Uterus (tissue), 2 donors: ENCODE data around the gene PRKG1.

ENCODE experiments used
- POLR2A ChIP-seq, 2 donors: fragments of 450-650 bp; IDR thresholded peaks; one replicate each; pipeline ENCODE4 v1.6.1; 2016; ENCODE audit warnings: antibody characterized with exemption in 2 of 2, mild to moderate bottlenecking in 1 of 2, moderate library complexity in 1 of 2
- TF ChIP-seq, protein P1 (sequence below), 4 experiments: fragments of 200-600 bp in 2 of 4; fragments of 450-650 bp in 2 of 4; sonication (generic) in 2 of 4; IDR thresholded peaks; one replicate each; pipeline ENCODE4 v1.5.1; 2016 to 2019; ENCODE audit warnings: antibody characterized with exemption in 4 of 4, mild to moderate bottlenecking in 2 of 4, moderate library complexity in 1 of 4

DNA sequence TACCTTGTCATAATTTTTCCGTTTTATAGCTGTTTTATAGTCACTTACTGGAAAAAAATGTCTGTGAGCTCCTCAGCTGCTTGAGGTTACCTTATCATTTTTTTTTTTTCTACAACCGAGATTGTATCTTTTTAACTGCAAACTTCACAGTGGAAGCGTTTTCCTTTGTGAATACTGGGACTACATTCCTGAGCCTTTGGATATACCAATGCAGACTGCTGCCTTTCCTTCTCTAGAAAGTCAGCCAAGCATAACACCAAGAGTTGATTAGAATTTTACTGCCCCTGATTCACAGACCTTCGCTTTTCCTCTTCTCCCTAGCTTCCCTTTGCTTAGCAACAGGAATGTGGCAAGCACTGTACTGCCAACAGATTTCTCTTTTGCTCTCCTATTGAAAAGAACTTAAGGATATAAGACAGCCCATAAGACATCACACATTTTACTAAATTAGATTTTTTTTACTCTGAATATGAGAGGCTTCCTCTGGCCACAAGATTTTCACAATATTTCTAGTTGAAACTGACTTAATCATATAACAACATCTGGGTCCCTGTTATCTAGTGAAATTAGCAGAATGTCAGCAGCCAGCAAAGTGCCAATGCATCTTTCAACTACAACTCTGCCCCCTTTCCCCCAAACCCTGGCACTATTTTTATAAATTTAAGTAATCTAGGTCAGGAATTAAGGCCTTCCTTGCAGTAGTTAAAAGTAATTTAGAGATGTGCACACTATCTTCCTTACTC, 170.6 kb downstream of the PRKG1 start:
- TF ChIP-seq, protein P1, sequence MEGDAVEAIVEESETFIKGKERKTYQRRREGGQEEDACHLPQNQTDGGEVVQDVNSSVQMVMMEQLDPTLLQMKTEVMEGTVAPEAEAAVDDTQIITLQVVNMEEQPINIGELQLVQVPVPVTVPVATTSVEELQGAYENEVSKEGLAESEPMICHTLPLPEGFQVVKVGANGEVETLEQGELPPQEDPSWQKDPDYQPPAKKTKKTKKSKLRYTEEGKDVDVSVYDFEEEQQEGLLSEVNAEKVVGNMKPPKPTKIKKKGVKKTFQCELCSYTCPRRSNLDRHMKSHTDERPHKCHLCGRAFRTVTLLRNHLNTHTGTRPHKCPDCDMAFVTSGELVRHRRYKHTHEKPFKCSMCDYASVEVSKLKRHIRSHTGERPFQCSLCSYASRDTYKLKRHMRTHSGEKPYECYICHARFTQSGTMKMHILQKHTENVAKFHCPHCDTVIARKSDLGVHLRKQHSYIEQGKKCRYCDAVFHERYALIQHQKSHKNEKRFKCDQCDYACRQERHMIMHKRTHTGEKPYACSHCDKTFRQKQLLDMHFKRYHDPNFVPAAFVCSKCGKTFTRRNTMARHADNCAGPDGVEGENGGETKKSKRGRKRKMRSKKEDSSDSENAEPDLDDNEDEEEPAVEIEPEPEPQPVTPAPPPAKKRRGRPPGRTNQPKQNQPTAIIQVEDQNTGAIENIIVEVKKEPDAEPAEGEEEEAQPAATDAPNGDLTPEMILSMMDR (IDR thresholded peaks at IDR 0.05) = no peak
- TF ChIP-seq POLR2A (IDR thresholded peaks at IDR 0.05) = no peak
